Islet of Langerhans (tissue), 1 donor: Measurements from ENCODE around the gene LNPEP.
"Not testable (repeated sequence)": the region's sequence is repeated elsewhere in the genome, so short reads cannot be mapped to it uniquely, and the experiment has no call there.

Source experiments
- FAIRE-seq: peaks from one replicate; lab custom pipeline; 2011; peaks lifted over from hg19 to GRCh38; lab: Jason Lieb, UNC

The LNPEP gene

GRCh38 chr5:97065475-97065874 lies 129.6 kb downstream of the LNPEP start:
- no peak for FAIRE-seq

DNA sequence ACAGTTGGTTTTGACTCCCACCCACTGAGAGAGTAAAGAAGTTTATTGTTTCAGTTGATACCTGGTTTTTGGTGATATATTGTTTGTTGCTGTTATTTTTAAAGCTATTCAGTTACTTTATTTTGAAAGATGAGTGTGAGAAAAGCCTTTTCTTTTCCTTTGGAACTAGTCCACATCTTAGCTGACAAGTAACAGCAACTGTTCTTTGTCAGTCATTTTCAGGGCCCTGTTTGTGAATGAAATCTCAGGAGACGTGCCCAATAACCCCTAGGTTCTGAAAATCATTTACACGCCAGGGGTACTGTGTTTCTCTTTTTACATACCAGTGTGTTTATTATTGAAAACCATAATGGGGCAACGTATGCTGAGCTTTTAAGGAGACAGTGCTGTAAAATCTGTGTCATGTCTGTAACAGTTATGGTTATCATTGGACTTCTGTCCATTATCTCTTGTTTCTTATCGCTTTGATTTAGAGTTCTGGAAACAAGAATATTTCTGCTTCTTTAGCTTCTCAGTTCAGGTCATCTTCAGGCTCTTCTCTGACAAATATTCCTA lies 131.5 kb downstream of the LNPEP start:
- FAIRE-seq: no peak

DNA sequence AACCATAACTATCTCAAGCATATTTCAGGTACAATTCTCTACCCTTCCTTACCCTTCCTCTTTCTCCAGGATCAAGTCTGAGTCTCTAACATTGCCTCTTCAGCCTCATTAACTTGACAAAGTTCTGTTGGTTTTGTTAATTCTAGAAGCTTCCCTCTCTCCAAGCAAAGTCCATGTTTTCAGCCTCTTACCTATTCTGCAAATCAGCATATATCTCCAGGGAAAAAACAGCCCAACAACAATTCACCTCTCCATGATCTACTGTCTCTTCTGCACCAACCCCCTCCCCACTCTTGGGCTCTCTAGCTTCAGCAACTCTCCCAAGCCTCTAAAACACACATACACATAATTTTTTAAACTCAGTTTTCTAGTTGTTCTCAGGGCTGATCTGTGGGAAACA lies 134.4 kb downstream of the LNPEP start:
- no peak for FAIRE-seq

DNA sequence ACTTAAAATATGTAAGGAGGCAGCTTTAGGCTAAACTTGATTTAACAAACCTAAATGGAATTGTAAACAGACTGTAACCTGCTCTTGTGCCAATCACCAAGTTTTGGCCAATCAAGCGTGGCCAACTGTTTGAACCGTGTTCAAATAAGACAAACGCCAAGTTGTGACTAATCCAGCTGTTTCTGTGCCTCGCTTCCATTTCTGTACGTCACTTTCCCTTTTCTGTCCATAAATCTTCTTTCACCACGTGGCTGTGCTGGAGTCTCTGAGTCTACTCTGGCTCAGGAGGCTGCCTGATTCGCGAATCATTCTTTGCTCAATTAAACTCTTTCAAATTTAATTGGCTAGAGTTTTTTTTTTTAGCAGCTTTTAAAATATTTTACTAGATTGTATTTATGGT lies 135.2 kb downstream of the LNPEP start:
- FAIRE-seq: no peak

- no peak for FAIRE-seq
These were observed 136.1 kb downstream of the LNPEP start for GRCh38 chr5:97071993-97072392.

DNA sequence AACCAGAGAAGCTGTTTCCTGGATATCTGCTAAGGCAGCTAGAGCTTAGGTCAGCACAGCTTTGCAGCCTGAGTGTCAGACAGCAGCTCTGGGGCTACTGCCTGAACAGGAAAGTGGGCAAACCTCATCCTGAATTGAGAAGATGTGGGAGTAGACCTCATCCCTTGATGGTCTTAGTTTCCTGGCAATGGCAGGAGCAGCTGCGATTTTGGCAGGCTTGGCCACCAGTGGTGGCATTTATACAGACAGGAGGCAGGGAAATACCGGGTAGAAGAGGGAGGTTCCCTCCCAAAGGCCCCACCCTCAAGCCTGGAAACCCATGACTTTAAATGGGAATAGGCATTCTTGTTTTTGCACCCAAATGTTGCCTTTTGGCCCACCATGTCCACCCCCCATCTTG lies 136.8 kb downstream of the LNPEP start:
- FAIRE-seq: no peak

- FAIRE-seq: no peak
These were observed 137.5 kb downstream of the LNPEP start for GRCh38 chr5:97073420-97073819.

- FAIRE-seq: no peak
These were observed 139.1 kb downstream of the LNPEP start for GRCh38 chr5:97074859-97075489.

GRCh38 chr5:97075649-97076048 lies 139.8 kb downstream of the LNPEP start:
- no peak for FAIRE-seq

DNA sequence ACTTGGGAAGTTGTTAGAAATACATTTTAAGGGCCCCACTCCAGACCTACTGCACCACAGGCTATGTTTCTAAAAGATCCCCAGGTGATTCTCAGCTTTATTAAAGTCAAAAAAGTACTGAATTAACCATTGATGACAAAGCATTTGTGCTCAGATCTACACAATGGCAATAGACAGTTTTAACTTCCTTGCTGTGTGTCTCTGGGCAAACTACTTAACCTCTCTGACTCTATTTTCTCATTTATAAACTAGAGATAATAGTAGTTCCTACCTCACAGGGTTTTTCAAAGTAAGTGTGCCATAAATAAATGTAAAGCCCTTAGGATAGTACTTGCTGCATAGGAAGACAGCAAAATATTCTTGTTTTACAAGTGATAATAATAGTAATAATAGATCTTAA lies 140.2 kb downstream of the LNPEP start:
- FAIRE-seq: no peak

DNA sequence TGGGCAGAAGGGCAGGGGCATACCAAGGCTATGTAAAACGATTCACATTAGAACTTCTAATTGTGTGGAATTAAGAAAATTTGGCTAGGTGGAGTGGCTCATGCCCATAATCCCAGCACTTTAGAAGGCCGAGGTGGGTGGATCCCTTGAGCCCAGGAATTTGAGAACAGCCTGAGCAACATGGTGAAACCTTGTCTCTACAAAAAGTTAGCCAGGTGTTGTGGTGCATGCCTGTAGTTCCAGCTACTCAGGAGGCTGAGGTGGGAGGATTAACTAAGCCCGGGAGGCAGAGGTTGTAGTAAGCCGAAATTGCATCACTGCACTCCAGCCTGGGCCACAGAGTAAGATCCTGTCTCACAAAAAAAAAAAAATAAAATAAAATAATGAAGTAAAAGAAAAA lies 141.4 kb downstream of the LNPEP start:
- no peak for FAIRE-seq

GRCh38 chr5:97078958-97079743 lies 143.3 kb downstream of the LNPEP start:
- no peak for FAIRE-seq

DNA sequence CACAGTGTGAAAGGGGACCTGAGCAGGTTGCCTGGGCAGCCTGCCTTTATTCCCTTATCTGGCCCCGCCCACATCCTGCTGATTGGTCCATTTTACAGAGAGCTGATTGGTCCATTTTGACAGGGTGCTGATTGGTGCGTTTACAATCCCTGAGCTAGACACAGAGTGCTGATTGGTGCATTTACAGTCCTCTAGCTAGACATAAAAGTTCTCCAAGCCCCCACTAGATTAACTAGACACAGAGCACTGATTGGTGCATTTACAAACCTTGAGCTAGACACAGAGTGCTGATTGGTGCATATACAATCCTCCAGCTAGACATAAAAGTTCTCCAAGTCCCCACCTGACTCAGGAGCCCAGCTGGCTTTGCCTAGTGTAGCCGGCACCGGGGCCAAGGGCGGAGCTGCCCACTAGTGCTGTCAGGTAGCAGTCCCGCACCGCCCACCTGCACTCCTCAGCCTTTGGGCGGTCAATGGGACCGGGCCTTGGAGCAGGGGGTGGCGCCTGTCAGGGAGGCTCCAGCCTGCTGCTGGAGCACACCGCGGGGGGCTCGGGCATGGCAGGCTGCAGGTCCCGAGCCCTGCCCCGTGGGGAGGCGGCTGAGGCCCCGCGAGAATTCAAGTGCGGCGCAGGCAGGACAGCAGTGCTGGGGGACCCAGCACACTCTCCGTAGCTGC lies 149.0 kb downstream of the LNPEP start:
- not testable (repeated sequence) for FAIRE-seq

GRCh38 chr5:97085459-97086181 lies 149.7 kb downstream of the LNPEP start:
- FAIRE-seq: no peak
